ENCODE results near the gene TAGLN3.
"Not testable (repeated sequence)": the region's sequence is repeated elsewhere in the genome, so short reads cannot be mapped to it uniquely, and the experiment has no call there.

TAGLN3 gene

DNA sequence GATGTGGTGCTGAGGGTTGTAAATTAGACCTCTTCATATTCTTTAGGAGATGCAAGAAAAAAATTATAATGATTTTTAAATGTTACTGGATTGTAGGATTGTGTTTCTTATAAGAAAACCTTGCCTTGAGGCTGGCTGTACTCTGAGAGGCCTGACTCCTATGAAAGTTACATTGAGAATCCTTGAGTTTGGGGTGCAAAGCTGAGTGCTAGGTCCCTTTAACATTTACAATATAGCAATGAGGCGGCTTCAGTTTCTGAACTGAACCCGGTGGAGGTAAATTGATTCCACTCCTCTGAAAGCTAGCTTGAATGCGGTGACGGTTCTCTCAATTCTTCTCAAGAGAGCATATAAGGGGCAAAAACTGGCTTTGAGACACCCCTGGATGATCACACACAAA is 35.7 kb downstream of the TAGLN3 start, which contains the start of gene TMPRSS7:
Gene TMPRSS7, plus strand, starts transcription at position 301 of the 400 bp plus-strand sequence. CDS start 110 bp downstream, outside the sequence.
- Histone ChIP-seq H3K4me3 (ENCODE audit: low read depth, low read length) (no peak within 1 kb of the TSS), H3K27me3 (replicated peaks) (no peaks in the 10 kb centered on the region), H3K36me3 (replicated peaks) (no peaks in the 10 kb centered on the region), H3K27ac (no peak within 1 kb of the TSS)
- TF ChIP-seq, protein P1, sequence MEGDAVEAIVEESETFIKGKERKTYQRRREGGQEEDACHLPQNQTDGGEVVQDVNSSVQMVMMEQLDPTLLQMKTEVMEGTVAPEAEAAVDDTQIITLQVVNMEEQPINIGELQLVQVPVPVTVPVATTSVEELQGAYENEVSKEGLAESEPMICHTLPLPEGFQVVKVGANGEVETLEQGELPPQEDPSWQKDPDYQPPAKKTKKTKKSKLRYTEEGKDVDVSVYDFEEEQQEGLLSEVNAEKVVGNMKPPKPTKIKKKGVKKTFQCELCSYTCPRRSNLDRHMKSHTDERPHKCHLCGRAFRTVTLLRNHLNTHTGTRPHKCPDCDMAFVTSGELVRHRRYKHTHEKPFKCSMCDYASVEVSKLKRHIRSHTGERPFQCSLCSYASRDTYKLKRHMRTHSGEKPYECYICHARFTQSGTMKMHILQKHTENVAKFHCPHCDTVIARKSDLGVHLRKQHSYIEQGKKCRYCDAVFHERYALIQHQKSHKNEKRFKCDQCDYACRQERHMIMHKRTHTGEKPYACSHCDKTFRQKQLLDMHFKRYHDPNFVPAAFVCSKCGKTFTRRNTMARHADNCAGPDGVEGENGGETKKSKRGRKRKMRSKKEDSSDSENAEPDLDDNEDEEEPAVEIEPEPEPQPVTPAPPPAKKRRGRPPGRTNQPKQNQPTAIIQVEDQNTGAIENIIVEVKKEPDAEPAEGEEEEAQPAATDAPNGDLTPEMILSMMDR (IDR thresholded peaks at IDR 0.05; ENCODE audit: low read depth, low read length, missing control alignments), result no peak
- DNase-seq, result no peak
- in situ Hi-C loops (cut with HindIII; ENCODE audit: low pct_ligation_motif_present, low sequenced_read_pairs), result no loop called here

- DNase-seq, result no peak
- Histone ChIP-seq H3K27ac (no peak overlapping the region), H3K36me3 (replicated peaks) (no peaks in the 10 kb centered on the region), H3K4me3 (ENCODE audit: low read depth, low read length) (no peak overlapping the region), H3K27me3 (replicated peaks) (no peaks in the 10 kb centered on the region)
- TF ChIP-seq, protein P1 (IDR thresholded peaks at IDR 0.05; ENCODE audit: low read depth, low read length, missing control alignments), result no peak
- in situ Hi-C loops (cut with HindIII; ENCODE audit: low pct_ligation_motif_present, low sequenced_read_pairs), result no loop called here
Observed at GRCh38 chr3:112035241-112035640, 36.5 kb downstream of the TAGLN3 start.

DNA sequence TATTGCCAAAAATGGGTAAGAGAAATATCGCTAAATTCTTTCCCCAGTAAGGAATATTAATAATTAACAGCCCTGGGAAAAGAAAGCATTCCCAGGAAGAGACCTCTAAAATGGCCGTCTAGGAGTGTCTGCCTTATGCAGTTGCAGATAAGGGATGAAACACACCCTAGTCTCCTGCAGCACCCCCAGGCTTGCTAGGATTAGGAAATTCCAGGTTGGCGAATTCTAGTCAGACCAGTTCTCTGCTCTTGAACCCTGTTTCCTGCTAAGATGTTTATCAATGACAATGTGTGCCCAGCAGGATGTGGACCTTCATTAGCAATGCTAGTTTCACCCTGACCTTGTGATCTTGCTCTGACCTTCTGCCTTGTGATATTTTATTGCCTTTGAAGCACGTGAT is 38.5 kb downstream of the TAGLN3 start:
- DNase-seq; in situ Hi-C loops (cut with HindIII; ENCODE audit: low pct_ligation_motif_present, low sequenced_read_pairs); H3K27ac ChIP-seq; H3K36me3 ChIP-seq (replicated peaks); H3K4me3 ChIP-seq (ENCODE audit: low read depth, low read length); H3K27me3 ChIP-seq (replicated peaks): not testable (repeated sequence)

GRCh38 chr3:112038863-112039262 is 40.1 kb downstream of the TAGLN3 start:
- no peak overlapping the region for H3K4me3 ChIP-seq (ENCODE audit: low read depth, low read length)
- H3K27ac ChIP-seq, result no peak overlapping the region
- H3K27me3 ChIP-seq (replicated peaks), result no peaks in the 10 kb centered on the region
- DNase-seq, result no peak
- no peaks in the 10 kb centered on the region for H3K36me3 ChIP-seq (replicated peaks)
- in situ Hi-C loops (cut with HindIII; ENCODE audit: low pct_ligation_motif_present, low sequenced_read_pairs), result no loop called here
- TF ChIP-seq, protein P1 (IDR thresholded peaks at IDR 0.05; ENCODE audit: low read depth, low read length, missing control alignments), result no peak

DNA sequence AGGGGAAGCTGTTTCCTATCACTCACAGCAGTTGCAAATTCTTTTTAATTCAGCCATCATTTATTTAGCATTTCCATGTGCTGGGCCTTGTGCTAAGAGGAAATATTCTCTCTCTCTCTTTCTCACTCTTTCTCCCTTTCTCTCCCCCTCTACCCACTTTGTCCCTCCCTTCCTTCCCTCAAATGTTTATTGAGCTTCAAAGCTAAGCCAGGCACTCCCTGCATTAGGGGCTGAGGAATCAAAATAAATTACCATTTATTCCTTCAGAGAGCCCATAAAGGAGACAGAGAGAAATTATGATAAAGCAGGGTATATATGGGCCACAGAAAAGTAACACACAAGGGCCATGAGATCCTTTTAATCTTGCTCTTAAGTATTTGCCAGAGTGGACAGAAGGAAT is 42.6 kb downstream of the TAGLN3 start:
- no peaks in the 10 kb centered on the region for H3K36me3 ChIP-seq (replicated peaks)
- TF ChIP-seq, protein P1 (IDR thresholded peaks at IDR 0.05; ENCODE audit: low read depth, low read length, missing control alignments), result no peak
- H3K4me3 ChIP-seq (ENCODE audit: low read depth, low read length), result no peak overlapping the region
- in situ Hi-C loops (cut with HindIII; ENCODE audit: low pct_ligation_motif_present, low sequenced_read_pairs), result no loop called here
- no peak overlapping the region for H3K27ac ChIP-seq
- no peak for DNase-seq
- H3K27me3 ChIP-seq (replicated peaks), result no peaks in the 10 kb centered on the region

DNA sequence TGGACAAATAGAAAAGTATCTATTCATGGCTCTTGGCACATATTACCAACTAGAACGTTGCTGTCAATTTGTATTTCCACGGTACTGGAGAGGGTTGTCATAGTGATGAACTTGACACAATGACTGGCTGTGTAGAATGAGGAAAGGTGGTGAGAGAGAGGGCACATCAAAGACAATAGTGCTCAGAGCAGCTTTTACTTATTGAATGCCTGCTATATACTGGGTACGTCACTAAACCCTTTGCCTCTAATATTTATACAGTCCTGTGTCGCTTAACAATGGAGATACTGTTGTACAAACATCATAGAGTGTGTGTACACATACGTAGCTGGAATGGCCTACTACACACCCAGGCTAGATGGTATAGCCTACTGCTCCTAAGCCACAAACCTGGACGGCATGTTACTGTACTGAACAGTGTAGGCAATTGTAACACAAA is 44.1 kb downstream of the TAGLN3 start:
- no peak overlapping the region for H3K27ac ChIP-seq
- TF ChIP-seq, protein P1 (IDR thresholded peaks at IDR 0.05; ENCODE audit: low read depth, low read length, missing control alignments), result no peak
- in situ Hi-C loops (cut with HindIII; ENCODE audit: low pct_ligation_motif_present, low sequenced_read_pairs), result no loop called here
- H3K36me3 ChIP-seq (replicated peaks), result no peaks in the 10 kb centered on the region
- no peak overlapping the region for H3K4me3 ChIP-seq (ENCODE audit: low read depth, low read length)
- DNase-seq, result no peak
- no peaks in the 10 kb centered on the region for H3K27me3 ChIP-seq (replicated peaks)

All from brain microvascular endothelial cell (primary cell).